Erythroblast (primary cell): Measurements from ENCODE around the gene KANSL1L.

Experiments used
- GATA1 ChIP-seq: IDR thresholded peaks from 2 replicates; pipeline ENCODE4 v1.6.1; 2011; ENCODE audit warnings: low read depth, mild to moderate bottlenecking, control low read depth, low read length, moderate library complexity
- POLR2A ChIP-seq: IDR thresholded peaks from 2 replicates; pipeline ENCODE4 v1.6.1; 2011; ENCODE audit warnings: mild to moderate bottlenecking, low read length

DNA sequence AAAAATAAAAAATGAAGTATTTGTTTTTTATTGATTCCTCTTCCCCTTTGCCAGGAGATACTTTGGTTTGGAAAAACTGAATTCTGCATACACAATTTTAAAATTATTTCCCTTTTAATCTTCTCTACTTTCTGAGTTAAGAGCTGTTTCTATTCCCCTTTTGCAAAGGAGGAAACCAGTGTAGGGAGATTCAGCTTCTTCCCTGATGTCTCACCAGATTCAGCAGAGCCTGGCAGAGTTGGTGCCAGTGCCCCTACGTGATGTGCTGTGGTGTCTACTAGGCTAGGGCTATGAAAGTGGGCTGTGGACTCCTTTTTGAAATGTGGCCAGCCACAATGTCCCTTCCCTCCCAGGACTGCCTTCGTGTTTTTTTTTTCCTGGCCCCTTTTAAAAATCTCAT lies 166.3 kb downstream of the KANSL1L start:
- no peak for TF ChIP-seq POLR2A
- no peak for TF ChIP-seq GATA1
